Pancreas (tissue), 10 donors: Measurements from ENCODE around the gene MLANA. TPM values are rescaled to one million over a fixed set of nuclear protein-coding genes. Genes with fewer than 3 reads are reported as not detected.
A peak's percentile ranks its signal among the peaks of the same experiment; 100 is the strongest.

Source experiments
- ATAC-seq, 4 donors: fragments of 200-7000 bp; cut with Tn5 transposase; one replicate each; pipeline versions ENCODE4 v1.8.0 to v1.9.1; 2020; ENCODE audit warnings: mild to moderate bottlenecking in 4 of 4, moderate library complexity in 4 of 4
- DNase-seq, 6 donors: peaks; one replicate each; pipeline ENCODE4 v3.0.0-alpha.2; 2020
- FAIRE-seq: peaks from 2 replicates; lab custom pipeline; 2012; peaks lifted over from hg19 to GRCh38; lab: Jason Lieb, UNC
- H3K27ac ChIP-seq, 4 donors: fragments of 200-600 bp; sonication (generic); 1 replicate in 3 of 4; 2 replicates in 1 of 4; pipeline versions ENCODE4 v1.5.0 to v1.8.0; 2020
- H3K27me3 ChIP-seq, 4 donors: fragments of 200-600 bp; one replicate each; pipeline ENCODE4 v1.8.0; 2021
- H3K36me3 ChIP-seq, 3 donors: fragments of 200-600 bp; sonication (generic) in 1 of 3; one replicate each; pipeline versions ENCODE4 v1.5.0 to v1.8.0; 2020 to 2021
- H3K4me1 ChIP-seq, 3 donors: fragments of 200-600 bp; one replicate each; pipeline ENCODE4 v1.8.0; 2021
- H3K4me3 ChIP-seq, 4 donors: fragments of 200-600 bp; sonication (generic) in 2 of 4; one replicate each; pipeline versions ENCODE4 v1.5.0 to v1.8.0; 2020 to 2021
- H3K9me3 ChIP-seq, 4 donors: fragments of 200-600 bp; one replicate each; pipeline ENCODE4 v1.8.0; 2021
- WGBS, 2 donors: extraction: QIAGEN DNeasy Blood & Tissue Kit; methylation state at CpG; one replicate each; pipeline ENCODE4 v1.1.7; 2013; 5-methylcytosine and 5-hydroxymethylcytosine counted together
- intact Hi-C, 3 donors: fragments of 100-400 bp; cut with DNase I; formaldehyde crosslinking; loops; one replicate each; pipeline versions ENCODE4 v1.11.1 to v1.14.2; 2022
- polyA plus RNA-seq, 2 donors: library from polyadenylated mRNA; stranded (reverse); fragments of 200-250 nt; gene quantifications; one replicate each; pipeline ENCODE4 v1.2.3, GENCODE V29; 2013
- total RNA-seq, 6 donors: library from RNA; stranded (reverse); fragmentation: NEBNext Ultra II Directional in 4 of 6; extraction: Animal tissue kit (Norgen Biotek cat#: 25700) in 4 of 6; gene quantifications; one replicate each; pipeline versions ENCODE4 v1.2.1 to v1.2.4, GENCODE V29; 2021 to 2023
- TF ChIP-seq, protein P1 (sequence below), 4 donors: fragments of 200-600 bp; sonication (generic) in 3 of 4; IDR thresholded peaks; one replicate each; pipeline versions ENCODE4 v1.5.0 to v1.8.0; 2021; ENCODE audit warnings: antibody characterized with exemption in 4 of 4
- donor health status: healthy with polysubstance abuse.
- donor health status: DM: no; HTN: no; CAD: no; lungs with moderate emphysema.
- donor health status: DM: no; HTN: no; CAD: no.
- donor health status: control.
- donor health status: control.
- donor health status: Bipolar disorder and iron deficiency.
- donor health status: DM: yes; HTN: yes; CAD: no.
- donor health status: DM: no; HTN: no; CAD: no.
- donor health status: DM: no; HTN: no; CAD: no.
- donor health status: DM: yes; HTN: yes; CAD: no.

MLANA gene
- total and polyA plus RNA-seq, 8 donors: not detected

- Histone ChIP-seq H3K9me3 (no peaks in the 10 kb centered on the region), H3K4me1 (no peaks in the 10 kb centered on the region), H3K4me3 (no peak overlapping the region), H3K27ac (no peak overlapping the region), H3K27me3 (no peaks in the 10 kb centered on the region), H3K36me3 (no peaks in the 10 kb centered on the region)
- no peak for DNase-seq
- TF ChIP-seq, protein P1, sequence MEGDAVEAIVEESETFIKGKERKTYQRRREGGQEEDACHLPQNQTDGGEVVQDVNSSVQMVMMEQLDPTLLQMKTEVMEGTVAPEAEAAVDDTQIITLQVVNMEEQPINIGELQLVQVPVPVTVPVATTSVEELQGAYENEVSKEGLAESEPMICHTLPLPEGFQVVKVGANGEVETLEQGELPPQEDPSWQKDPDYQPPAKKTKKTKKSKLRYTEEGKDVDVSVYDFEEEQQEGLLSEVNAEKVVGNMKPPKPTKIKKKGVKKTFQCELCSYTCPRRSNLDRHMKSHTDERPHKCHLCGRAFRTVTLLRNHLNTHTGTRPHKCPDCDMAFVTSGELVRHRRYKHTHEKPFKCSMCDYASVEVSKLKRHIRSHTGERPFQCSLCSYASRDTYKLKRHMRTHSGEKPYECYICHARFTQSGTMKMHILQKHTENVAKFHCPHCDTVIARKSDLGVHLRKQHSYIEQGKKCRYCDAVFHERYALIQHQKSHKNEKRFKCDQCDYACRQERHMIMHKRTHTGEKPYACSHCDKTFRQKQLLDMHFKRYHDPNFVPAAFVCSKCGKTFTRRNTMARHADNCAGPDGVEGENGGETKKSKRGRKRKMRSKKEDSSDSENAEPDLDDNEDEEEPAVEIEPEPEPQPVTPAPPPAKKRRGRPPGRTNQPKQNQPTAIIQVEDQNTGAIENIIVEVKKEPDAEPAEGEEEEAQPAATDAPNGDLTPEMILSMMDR (IDR thresholded peaks at IDR 0.05): no peak
- 65 to 74% methylated on average over 7 of the region's 7 CpGs for WGBS, 2 donors
- no peak for FAIRE-seq
- no peak for ATAC-seq
- intact Hi-C loops: loop anchor here in 1 of 3 donors (10.0 kb wide), 1 partner anchor 422 kb away; no protein-coding TSS in a partner anchor
These were observed 1.9 kb downstream of the MLANA start for GRCh38 chr9:5892456-5893133.

- ATAC-seq (no peak), FAIRE-seq (no peak), DNase-seq (no peak)
- TF ChIP-seq, protein P1 (IDR thresholded peaks at IDR 0.05): no peak
- intact Hi-C loops: loop anchor here in 1 of 3 donors (10.0 kb wide), 1 partner anchor 422 kb away; no protein-coding TSS in a partner anchor
- WGBS, 2 donors: 78 to 80% methylated on average over 4 of the region's 4 CpGs
- Histone ChIP-seq H3K9me3 (no peaks in the 10 kb centered on the region), H3K4me1 (no peaks in the 10 kb centered on the region), H3K4me3 (no peak overlapping the region), H3K27ac (no peak overlapping the region), H3K27me3 (no peaks in the 10 kb centered on the region), H3K36me3 (no peaks in the 10 kb centered on the region)
These were observed 2.4 kb downstream of the MLANA start for GRCh38 chr9:5893134-5893505.

- no peaks in the 10 kb centered on the region for H3K27me3 ChIP-seq
- H3K9me3 ChIP-seq: no peaks in the 10 kb centered on the region
- no peaks in the 10 kb centered on the region for H3K4me1 ChIP-seq
- no peaks in the 10 kb centered on the region for H3K36me3 ChIP-seq
- TF ChIP-seq, protein P1 (IDR thresholded peaks at IDR 0.05): no peak
- FAIRE-seq: no peak
- DNase-seq: no peak
- no peak overlapping the region for H3K27ac ChIP-seq
- WGBS, 2 donors: 69 to 72% methylated on average over 13 of the region's 13 CpGs
- peak in 2 of 4 donors; percentile 26 to 52 for ATAC-seq
- no peak overlapping the region for H3K4me3 ChIP-seq
- intact Hi-C loops: loop anchor here in 1 of 3 donors (10.0 kb wide), 1 partner anchor 421 kb away; no protein-coding TSS in a partner anchor
These were observed 3.0 kb downstream of the MLANA start for GRCh38 chr9:5893591-5894236.

GRCh38 chr9:5894237-5894959 lies 3.7 kb downstream of the MLANA start:
- no peak for FAIRE-seq
- no peaks in the 10 kb centered on the region for H3K9me3 ChIP-seq
- no peak for DNase-seq
- H3K4me1 ChIP-seq: no peaks in the 10 kb centered on the region
- no peak overlapping the region for H3K27ac ChIP-seq
- intact Hi-C loops: loop anchor here in 1 of 3 donors (10.0 kb wide), 1 partner anchor 420 kb away; no protein-coding TSS in a partner anchor
- H3K4me3 ChIP-seq: no peak overlapping the region
- 89 to 96% methylated on average over 6 of the region's 6 CpGs for WGBS, 2 donors
- no peaks in the 10 kb centered on the region for H3K36me3 ChIP-seq
- TF ChIP-seq, protein P1 (IDR thresholded peaks at IDR 0.05): no peak
- no peak for ATAC-seq
- no peaks in the 10 kb centered on the region for H3K27me3 ChIP-seq
